HepG2 (cell line): ENCODE data around the gene PHF14. TPM values are rescaled to one million over a fixed set of nuclear protein-coding genes. Genes with fewer than 3 reads are reported as not detected.

ENCODE experiments used
- ATAC-seq: fragments of 200-7000 bp; cut with Tn5 transposase; 3 replicates; pipeline ENCODE4 v1.9.1; 2020; ENCODE audit warnings: mild to moderate bottlenecking, moderate library complexity
- BruUV-seq: library from RNA; stranded (reverse); fragments of 400-500 nt; replicated peaks from 2 replicates; lab custom pipeline; 2021; lab: Mats Ljungman, UMichigan
- CTCF ChIA-PET: fragments of 300-600 bp; formaldehyde crosslinking; extraction: SDS; loops from one replicate; lab custom pipeline; 2021; ENCODE audit warnings: low total read pairs, inconsistent platforms, low intra/inter-chr PET ratio; lab: Yijun Ruan, JAX
- POLR2A ChIA-PET: fragments of 350-600 bp; sonication (Branson Sonifier 250); formaldehyde crosslinking; loops from one replicate; lab custom pipeline; 2020; ENCODE audit warnings: antibody characterized with exemption, inconsistent platforms; lab: Yijun Ruan, JAX
- DNase-seq: peaks from one replicate; pipeline ENCODE4 v3.0.0-alpha.2; 2015; ENCODE audit warnings: low spot score
- FAIRE-seq: peaks from 3 replicates; lab custom pipeline; 2011; peaks lifted over from hg19 to GRCh38; lab: Jason Lieb, UNC
- H2AFZ ChIP-seq: one replicate; pipeline ENCODE4 v1.6.1; 2011; ENCODE audit warnings: low read length, inconsistent platforms
- H3K27ac ChIP-seq: fragments of 300-600 bp; 3 replicates; pipeline ENCODE4 v1.8.0; 2011; ENCODE audit warnings: mixed run types, mild to moderate bottlenecking, mixed read lengths, low read length, inconsistent platforms; ENCODE audit not compliant: insufficient read depth; ENCODE audit errors: extremely low read length
- H3K27me3 ChIP-seq, 2 experiments: fragments of 200-600 bp in 1 of 2; 2 replicates in 1 of 2; 3 replicates in 1 of 2; pipeline versions ENCODE4 v1.6.0 to v1.8.0; 2011; ENCODE audit warnings: low read length in 2 of 2, mild to moderate bottlenecking in 2 of 2, moderate library complexity in 2 of 2, inconsistent platforms in 1 of 2; ENCODE audit not compliant: insufficient read depth in 2 of 2, control insufficient read depth in 1 of 2
- H3K36me3 ChIP-seq, 2 experiments: fragments of 200-600 bp in 1 of 2; replicated peaks in 1 of 2; 2 replicates in 1 of 2; 3 replicates in 1 of 2; pipeline versions ENCODE4 v1.5.1 to v1.8.0; 2011; ENCODE audit warnings: low read length in 2 of 2, inconsistent platforms in 1 of 2; ENCODE audit not compliant: insufficient read depth in 2 of 2, control insufficient read depth in 1 of 2
- H3K4me1 ChIP-seq: 2 replicates; pipeline ENCODE4 v1.5.1; 2012; ENCODE audit warnings: low read length, inconsistent platforms; ENCODE audit not compliant: insufficient read depth
- H3K4me2 ChIP-seq: 2 replicates; pipeline ENCODE4 v1.6.0; 2011; ENCODE audit warnings: low read depth, low read length, inconsistent platforms
- H3K4me3 ChIP-seq, 3 experiments: fragments of 200-600 bp in 1 of 3; sonication (generic), shearing (Covaris generic) in 1 of 3; replicated peaks in 1 of 3; 2 replicates each; pipeline ENCODE4 v1.5.1; 2011 to 2016; ENCODE audit warnings: low read length in 3 of 3, inconsistent platforms in 2 of 3, low read depth in 2 of 3, mild to moderate bottlenecking in 2 of 3, control low read depth in 1 of 3, mixed read lengths in 1 of 3; ENCODE audit not compliant: insufficient read depth in 1 of 3
- H3K79me2 ChIP-seq: one replicate; pipeline ENCODE4 v1.6.1; 2011; ENCODE audit warnings: low read length, inconsistent platforms; ENCODE audit not compliant: insufficient read depth
- H3K9ac ChIP-seq: 2 replicates; pipeline ENCODE4 v1.6.0; 2011; ENCODE audit warnings: mild to moderate bottlenecking, low read depth, low read length, inconsistent platforms; ENCODE audit not compliant: insufficient read depth
- H3K9me3 ChIP-seq: 2 replicates; pipeline ENCODE4 v1.5.1; 2012; ENCODE audit warnings: mild to moderate bottlenecking, low read length
- H4K20me1 ChIP-seq: 2 replicates; pipeline ENCODE4 v1.6.0; 2011; ENCODE audit warnings: inconsistent platforms, mild to moderate bottlenecking, low read length, moderate library complexity; ENCODE audit not compliant: insufficient read depth
- ATRX ChIP-seq: sonication (generic); formaldehyde crosslinking; IDR thresholded peaks from 2 replicates; pipeline ENCODE4 v1.4.0; 2020; ENCODE audit warnings: missing genetic modification reagents, borderline replicate concordance
- FOXK2 ChIP-seq: fragments of 450-650 bp; IDR thresholded peaks from 2 replicates; pipeline ENCODE4 v1.6.1; 2016
- IKZF4 ChIP-seq: sonication (generic); formaldehyde crosslinking; IDR thresholded peaks from 2 replicates; pipeline ENCODE4 v1.5.1; 2020; ENCODE audit warnings: borderline replicate concordance, mild to moderate bottlenecking, low read depth, missing genetic modification reagents; ENCODE audit errors: not compliant biosample characterization
- REXO4 ChIP-seq: sonication (generic); formaldehyde crosslinking; IDR thresholded peaks from 2 replicates; pipeline ENCODE4 v1.8.0; 2022; ENCODE audit warnings: missing genetic modification reagents, mild to moderate bottlenecking, borderline replicate concordance
- TOPORS ChIP-seq: sonication (generic); formaldehyde crosslinking; IDR thresholded peaks from 2 replicates; pipeline ENCODE4 v1.8.0; 2023; ENCODE audit warnings: mild to moderate bottlenecking, missing genetic modification reagents
- ZBTB3 ChIP-seq: sonication (generic); formaldehyde crosslinking; IDR thresholded peaks from 2 replicates; pipeline ENCODE4 v1.4.0; 2020; ENCODE audit warnings: low read depth, mild to moderate bottlenecking, moderate library complexity, missing genetic modification reagents, borderline replicate concordance
- ZFAT ChIP-seq: sonication (generic); formaldehyde crosslinking; conservative IDR thresholded peaks from 2 replicates; pipeline ENCODE4 v1.8.1; 2023; ENCODE audit warnings: missing genetic modification reagents, inconsistent platforms
- ZNF296 ChIP-seq: sonication (generic); formaldehyde crosslinking; conservative IDR thresholded peaks from 2 replicates; pipeline ENCODE4 v1.5.0; 2020; ENCODE audit warnings: mild to moderate bottlenecking, missing genetic modification reagents
- ZNF407 ChIP-seq: sonication (generic); formaldehyde crosslinking; IDR thresholded peaks from one replicate; pipeline ENCODE4 v1.5.1; 2020; ENCODE audit warnings: mild to moderate bottlenecking, missing genetic modification reagents; ENCODE audit errors: not compliant biosample characterization
- ZNF615 ChIP-seq: sonication (generic); formaldehyde crosslinking; IDR thresholded peaks from 2 replicates; pipeline ENCODE4 v1.5.0; 2020; ENCODE audit warnings: mild to moderate bottlenecking, missing genetic modification reagents, borderline replicate concordance
- ZNF703 ChIP-seq: sonication (generic); formaldehyde crosslinking; IDR thresholded peaks from 2 replicates; pipeline ENCODE4 v1.5.1; 2020; ENCODE audit warnings: missing genetic modification reagents, mild to moderate bottlenecking, moderate library complexity, borderline replicate concordance
- ZNF792 ChIP-seq: IDR thresholded peaks from 2 replicates; pipeline ENCODE4 v1.6.1; 2016
- WGBS: methylation state at CpG from one replicate; pipeline ENCODE4 v1.1.6; 2017; ENCODE audit warnings: low lambda C conversion rate; 5-methylcytosine and 5-hydroxymethylcytosine counted together
- in situ Hi-C: cut with HindIII; loops from 2 replicates; pipeline ENCODE4 v1.10.0; 2017; ENCODE audit warnings: low pct_unique_long_range_greater_than_20kb; ENCODE audit not compliant: extremely low pct_ligation_motif_present
- intact Hi-C: fragments of 100-400 bp; cut with micrococcal nuclease; formaldehyde crosslinking; loops from one replicate; pipeline ENCODE4 v1.10.0; 2022; ENCODE audit not compliant: unreplicated experiment
- polyA plus RNA-seq, 8 experiments: library from polyadenylated mRNA; depleted of rRNA in 3 of 8; stranded (reverse) in 7 of 8; unstranded in 1 of 8; fragments of >200 nt; fragmentation: Illumina TruSeq in 4 of 8; extraction: Trizol in 4 of 8; gene quantifications; 2 replicates each; pipeline versions ENCODE4 v1.2.1 to v1.2.3, GENCODE V29; 2011 to 2016; ENCODE audit warnings: low read depth in 4 of 8, missing spikeins in 1 of 8, mixed read lengths in 1 of 8; ENCODE audit not compliant: insufficient read depth in 1 of 8
- total RNA-seq, 5 experiments: library from RNA; depleted of rRNA; stranded (reverse); fragments of >200 nt; fragmentation: Illumina TruSeq; extraction: Trizol; gene quantifications; 2 replicates each; pipeline ENCODE4 v1.2.3, GENCODE V29; 2016; ENCODE audit warnings: low read depth in 1 of 5
- TF ChIP-seq, protein P1 (sequence below), 2 experiments: sonication (generic) in 1 of 2; formaldehyde crosslinking in 1 of 2; IDR thresholded peaks; 2 replicates each; pipeline versions ENCODE4 v1.5.1 to v1.6.1; 2011 to 2020; ENCODE audit warnings: borderline replicate concordance in 1 of 2, low read depth in 1 of 2, low read length in 1 of 2, mild to moderate bottlenecking in 1 of 2, missing genetic modification reagents in 1 of 2, moderate library complexity in 1 of 2

Gene PHF14
- total and polyA plus RNA-seq, 2 of the 13 experiments (the other 11 are each of a cell fraction or from before 2014, with no cell fraction given), result 18.9 to 68.7 TPM

GRCh38 chr7:11175371-11175770 lies 201.7 kb downstream of the PHF14 start:
- H3K4me1 ChIP-seq, result no peaks in the 10 kb centered on the region
- no peak overlapping the region for H2AFZ ChIP-seq
- in situ Hi-C loops, result no loop called here
- FAIRE-seq (no peak), DNase-seq (no peak), ATAC-seq (no peak)
- H4K20me1 ChIP-seq, result no peaks in the 10 kb centered on the region
- no peak for TF ChIP-seq IKZF4
- no peak for TF ChIP-seq ZFAT (CRISPR knock-in tag)
- no peak for TF ChIP-seq FOXK2
- no peak for TF ChIP-seq ATRX (CRISPR knock-in tag)
- TF ChIP-seq, protein P1, sequence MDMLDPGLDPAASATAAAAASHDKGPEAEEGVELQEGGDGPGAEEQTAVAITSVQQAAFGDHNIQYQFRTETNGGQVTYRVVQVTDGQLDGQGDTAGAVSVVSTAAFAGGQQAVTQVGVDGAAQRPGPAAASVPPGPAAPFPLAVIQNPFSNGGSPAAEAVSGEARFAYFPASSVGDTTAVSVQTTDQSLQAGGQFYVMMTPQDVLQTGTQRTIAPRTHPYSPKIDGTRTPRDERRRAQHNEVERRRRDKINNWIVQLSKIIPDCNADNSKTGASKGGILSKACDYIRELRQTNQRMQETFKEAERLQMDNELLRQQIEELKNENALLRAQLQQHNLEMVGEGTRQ (IDR thresholded peaks at IDR 0.05; ENCODE audit: low read depth, low read length), result no peak
- TF ChIP-seq, protein P1 (CRISPR knock-in tag; IDR thresholded peaks at IDR 0.05; ENCODE audit: borderline replicate concordance), result no peak
- no peak for TF ChIP-seq ZNF296 (CRISPR knock-in tag)
- no peak for TF ChIP-seq ZNF792 (CRISPR knock-in tag)
- no peak for TF ChIP-seq ZNF615 (CRISPR knock-in tag)
- TF ChIP-seq TOPORS (CRISPR knock-in tag), result no peak
- no peak for TF ChIP-seq ZBTB3 (CRISPR knock-in tag)
- no peak for TF ChIP-seq REXO4 (CRISPR knock-in tag)
- no peak for TF ChIP-seq ZNF703 (CRISPR knock-in tag)
- TF ChIP-seq ZNF407 (CRISPR knock-in tag), result no peak
- H3K9me3 ChIP-seq, result no peaks in the 10 kb centered on the region
- no peaks in the 10 kb centered on the region for H3K36me3 ChIP-seq
- ChIA-PET CTCF (no interaction called here), POLR2A (no interaction called here)
- intact Hi-C loops, result no loop called here
- no peaks in the 10 kb centered on the region for H3K79me2 ChIP-seq
- 47% methylated on average over 3 of the region's 3 CpGs for WGBS
- no peak overlapping the region for H3K4me3 ChIP-seq
- no peak overlapping the region for H3K27ac ChIP-seq
- no TSS peak for BruUV-seq
- no peak overlapping the region for H3K4me2 ChIP-seq
- H3K27me3 ChIP-seq, result no peaks in the 10 kb centered on the region
- H3K9ac ChIP-seq, result no peak overlapping the region
